HT1080 (cell line): ENCODE measurements around the gene CACNA2D3. TPM values are rescaled to one million over a fixed set of nuclear protein-coding genes. Genes with fewer than 3 reads are reported as not detected.

ENCODE experiments used
- DNase-seq: peaks from one replicate; pipeline ENCODE4 v3.0.0-alpha.2; 2015; ENCODE audit warnings: low read depth
- total RNA-seq: library from RNA; depleted of rRNA; stranded (reverse); fragments of >200 nt; shearing (Covaris generic); gene quantifications from 2 replicates; pipeline ENCODE4 v1.2.3, GENCODE V29; 2014

Gene CACNA2D3
- total RNA-seq, 1 experiment from 2014 or later = 0.14 TPM

DNA sequence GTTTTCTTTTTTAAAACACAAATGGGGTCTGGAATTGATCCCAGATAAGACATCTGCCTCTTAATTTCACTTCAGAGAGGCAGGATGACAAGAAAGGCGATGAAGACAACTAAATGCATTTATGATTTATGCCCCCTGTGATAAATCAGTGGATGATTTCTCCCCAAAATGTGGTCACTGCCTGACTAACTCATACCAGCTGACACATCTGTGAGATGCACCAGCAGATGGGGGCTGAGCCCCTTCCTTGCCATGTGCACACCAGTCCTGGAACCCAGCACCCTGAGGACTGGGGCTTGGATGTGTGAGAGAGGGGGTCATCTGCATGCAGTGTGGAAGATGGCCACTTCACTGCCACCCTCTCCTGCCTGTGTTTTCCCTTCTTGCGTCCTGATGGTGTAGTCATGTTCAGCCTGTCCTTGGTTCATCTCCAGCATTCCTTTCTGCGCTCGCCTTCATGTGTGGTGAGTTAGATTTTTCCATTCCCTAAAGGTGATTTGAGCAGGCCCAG, 541.2 kb downstream of the CACNA2D3 start:
- no peak for DNase-seq

DNA sequence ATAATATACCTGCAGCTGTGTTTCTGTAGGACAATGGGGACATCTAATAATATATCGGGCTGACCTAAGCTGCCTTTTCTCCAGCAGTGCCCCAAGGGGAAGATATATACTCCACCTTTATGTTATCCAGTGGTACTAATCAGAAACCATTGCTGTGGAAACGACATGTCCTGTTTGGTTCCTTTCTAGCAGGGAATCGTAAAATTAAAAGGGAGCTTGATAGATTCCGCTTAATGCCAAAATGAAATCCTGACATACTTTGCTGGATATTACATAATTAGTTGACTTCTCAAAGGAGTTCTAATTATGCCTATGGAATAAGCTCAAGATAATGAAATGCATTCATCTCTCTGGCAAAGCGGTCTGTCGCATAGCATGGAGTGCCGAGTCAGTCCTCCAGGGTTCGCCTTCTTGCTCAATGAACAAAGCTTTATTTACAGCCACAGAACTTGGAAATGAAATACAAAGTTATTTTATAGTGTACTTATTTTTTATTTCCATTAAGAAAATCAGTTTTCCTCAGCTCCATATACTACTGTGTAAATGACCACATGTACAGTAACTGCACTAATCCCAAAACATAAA, 542.8 kb downstream of the CACNA2D3 start:
- no peak for DNase-seq

DNA sequence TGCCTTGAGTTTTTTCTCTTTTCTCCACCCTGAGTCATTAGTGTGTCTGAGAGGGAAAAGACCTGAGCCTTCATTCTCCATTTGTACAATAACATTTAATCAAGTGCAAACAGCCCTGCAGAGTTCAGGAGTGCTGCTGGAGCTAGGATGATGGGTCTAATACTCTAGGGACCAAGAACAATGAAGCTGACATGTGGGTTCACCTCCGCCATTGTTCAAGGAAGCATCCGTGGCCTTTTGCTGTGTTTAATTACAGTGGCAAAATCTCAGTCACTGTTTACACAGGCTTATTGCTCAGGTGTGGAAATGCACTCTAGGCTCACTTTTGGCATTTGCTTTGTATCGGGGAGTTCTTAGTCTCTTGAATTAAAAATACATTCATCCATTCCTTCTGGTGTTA, 545.9 kb downstream of the CACNA2D3 start:
- no peak for DNase-seq

DNA sequence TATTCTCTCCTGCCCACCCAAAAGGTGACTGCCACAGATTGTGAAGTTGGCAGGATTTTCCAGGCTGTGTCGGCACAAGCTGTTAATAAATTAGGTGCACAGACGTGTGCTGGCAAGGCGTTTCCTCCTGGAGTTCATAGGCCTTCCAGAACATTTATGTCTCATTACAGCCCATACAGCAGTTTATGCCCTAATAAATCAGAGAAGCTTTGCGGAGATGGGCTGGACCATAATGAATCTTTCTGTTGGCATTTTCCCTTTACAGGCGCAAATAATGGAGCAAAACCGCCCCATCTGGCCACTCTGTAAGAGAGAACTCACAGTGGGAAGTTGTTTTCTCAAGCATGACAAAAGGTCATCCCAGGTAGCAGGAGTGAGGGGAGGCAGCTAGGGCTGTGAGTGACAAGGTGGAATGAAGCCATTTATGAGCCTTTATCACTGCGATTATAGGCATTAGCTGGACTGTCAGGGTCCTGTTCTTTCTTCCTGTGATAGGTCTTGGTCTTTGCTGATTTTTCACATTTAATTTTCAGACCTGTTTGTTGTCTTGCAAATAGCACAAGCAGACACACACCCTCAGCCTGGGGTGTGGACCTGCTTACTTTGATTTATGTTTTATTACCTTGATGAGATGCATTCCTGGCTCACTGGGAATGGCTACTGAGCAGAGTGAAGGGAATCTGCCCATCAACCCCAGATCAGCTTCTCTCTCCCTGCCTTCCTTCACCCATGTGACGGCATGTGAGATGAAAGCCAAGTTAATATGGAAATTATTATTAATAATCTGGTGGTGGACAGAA, 548.0 kb downstream of the CACNA2D3 start:
- DNase-seq = no peak

DNA sequence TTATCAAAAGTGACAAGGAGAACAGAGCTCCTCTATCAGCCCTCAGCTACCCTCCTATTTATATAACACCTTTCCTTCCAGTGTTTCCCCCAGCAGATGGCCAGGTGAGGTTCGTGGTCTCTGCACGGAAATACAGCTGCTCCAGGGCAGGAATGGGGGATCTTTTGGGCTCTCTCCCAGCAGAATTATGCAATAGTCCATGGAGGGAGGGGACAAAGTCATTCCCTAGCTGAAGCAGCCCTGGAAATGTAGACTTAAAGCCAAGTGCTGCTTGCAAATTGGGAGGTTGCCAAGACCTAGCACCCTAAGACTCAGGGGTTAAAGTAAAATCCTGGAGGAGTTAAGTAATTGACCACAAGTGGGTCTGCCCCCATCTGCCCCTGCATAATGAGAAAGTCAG, 549.2 kb downstream of the CACNA2D3 start:
- DNase-seq = no peak

DNA sequence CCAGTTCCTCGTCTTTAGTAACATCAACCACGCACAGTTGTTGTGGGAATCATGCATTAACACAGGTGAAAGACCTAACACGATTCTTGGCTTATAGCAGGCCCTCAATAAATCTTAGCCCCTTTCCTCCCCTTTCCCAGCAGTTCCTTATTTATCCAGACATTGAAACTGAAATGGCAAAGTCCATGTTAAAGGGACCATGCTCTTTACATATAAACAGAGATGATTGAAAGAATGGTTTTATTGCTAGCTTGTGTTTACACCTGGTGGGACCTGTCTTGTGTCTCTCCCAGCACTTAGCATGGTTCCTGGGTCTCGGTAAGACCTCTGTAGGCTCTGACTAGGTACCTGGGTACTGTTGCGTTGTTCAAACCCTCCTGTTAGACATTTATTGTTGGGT, 553.7 kb downstream of the CACNA2D3 start:
- no peak for DNase-seq

DNA sequence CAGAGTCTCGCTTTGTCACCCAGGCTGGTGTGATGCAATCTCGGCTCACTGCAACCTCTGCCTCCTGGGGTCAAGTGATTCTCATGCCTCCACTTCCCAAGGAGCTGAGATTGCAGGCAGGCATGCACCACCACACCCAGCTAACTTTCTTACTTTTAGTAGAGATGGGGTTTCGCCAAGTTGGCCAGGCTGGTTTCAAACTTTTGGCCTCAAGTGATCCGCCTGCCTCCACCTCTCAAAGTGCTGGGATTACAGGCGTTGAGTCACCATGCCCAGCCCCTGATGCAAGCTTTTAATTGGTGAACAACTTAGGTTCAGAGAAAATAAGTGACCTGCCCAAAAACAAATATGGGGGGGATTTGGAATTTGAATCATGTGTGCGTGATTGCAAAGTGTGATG, 559.4 kb downstream of the CACNA2D3 start:
- no peak for DNase-seq

DNA sequence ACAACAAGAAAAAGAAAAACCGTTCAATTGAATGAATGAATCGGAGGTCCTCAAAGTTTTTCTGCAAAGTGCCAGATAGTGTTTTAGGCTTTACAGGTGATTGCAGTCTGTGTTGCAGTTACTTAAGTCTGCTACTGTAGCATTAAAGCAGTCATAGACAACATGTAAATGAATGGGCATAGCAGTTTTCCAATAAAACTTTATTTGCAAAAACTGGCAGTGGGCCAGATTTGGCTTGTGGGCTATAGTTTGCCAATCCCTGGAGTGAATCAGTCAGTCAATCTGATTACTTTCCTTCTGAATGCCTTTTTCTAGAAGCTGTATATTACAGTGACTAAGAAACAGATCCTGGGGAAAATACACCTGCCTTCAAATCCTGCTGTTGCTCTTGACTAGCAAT, 562.9 kb downstream of the CACNA2D3 start:
- no peak for DNase-seq

DNA sequence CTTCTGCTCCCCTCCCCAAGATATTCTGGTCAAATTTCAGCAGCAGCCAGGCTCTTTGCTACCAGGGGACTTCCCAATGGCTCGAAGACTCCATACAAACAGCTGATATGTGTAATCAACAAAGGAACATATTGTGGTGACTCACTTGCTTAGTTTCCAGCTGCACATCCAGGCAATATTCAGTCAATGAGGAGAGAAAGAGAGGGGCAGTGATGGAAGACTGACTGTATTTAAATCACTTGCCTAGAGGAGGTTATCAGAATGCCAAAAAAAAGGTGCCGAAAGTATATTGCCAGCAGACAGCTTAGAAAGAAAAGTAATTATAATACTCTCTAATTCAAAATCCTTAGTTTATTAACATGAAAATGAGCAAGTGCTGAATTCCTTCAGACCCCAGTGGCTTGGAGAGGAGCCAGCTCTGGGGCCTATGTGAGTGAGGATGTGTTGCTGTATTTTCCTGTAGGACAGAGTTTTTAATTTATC, 569.0 kb downstream of the CACNA2D3 start:
- DNase-seq = no peak

DNA sequence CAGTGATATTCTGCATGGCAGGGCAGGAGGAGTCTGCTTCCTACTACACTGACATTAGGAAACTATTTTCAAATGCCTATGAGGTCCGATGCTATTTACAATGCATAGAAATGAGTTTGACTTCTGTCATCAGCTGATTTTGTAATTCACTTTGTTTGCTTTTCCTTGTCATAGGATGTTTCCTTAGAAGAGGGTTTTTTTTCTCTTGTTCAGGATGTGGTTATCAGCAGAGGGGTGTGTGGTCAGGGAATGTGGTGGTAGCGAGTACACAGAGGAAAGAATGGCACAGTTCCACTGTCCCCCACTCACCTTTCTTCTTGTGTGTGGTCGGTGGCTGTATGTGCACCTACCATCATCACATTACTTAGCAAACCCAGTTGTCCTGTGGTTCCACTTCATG, 574.0 kb downstream of the CACNA2D3 start:
- peak; percentile 61 for DNase-seq

DNA sequence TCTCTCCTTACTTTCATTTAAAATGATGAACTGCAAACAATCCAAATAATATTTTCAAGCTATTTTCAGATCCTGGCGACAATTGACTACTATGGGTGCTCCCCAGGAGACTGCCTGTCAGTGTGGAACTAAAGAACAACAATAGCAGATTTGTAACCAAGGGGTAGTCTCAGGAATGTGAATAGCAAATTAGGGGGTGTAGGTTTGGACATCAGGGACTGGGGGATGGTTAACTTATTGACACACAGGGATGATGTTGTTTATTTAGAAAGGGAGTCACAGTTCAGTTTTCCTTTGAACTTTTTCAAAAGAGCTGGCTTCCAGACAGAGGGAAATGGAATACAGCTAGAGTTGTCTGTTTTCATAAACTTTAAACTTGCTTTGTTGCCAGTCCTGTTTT, 575.7 kb downstream of the CACNA2D3 start:
- DNase-seq = no peak

DNA sequence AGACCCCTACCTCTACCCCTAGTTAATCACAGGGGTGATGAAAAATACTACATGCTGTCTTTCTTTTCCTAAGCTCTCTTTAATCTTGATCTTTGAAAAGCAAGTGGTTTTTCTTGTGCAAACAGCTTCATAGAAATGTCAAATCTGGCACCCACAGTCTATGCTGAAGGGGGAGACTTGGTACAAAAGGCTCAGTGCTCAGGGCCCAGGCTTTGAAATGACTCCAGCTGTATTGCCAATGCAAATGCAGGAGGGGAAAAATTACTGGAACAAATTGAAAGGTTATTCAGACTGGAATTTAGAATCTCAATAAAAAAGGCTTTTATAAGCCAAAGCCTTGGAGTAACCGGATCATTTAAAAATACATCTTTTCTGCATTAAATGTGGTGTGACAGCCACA, 581.6 kb downstream of the CACNA2D3 start:
- DNase-seq = no peak

DNA sequence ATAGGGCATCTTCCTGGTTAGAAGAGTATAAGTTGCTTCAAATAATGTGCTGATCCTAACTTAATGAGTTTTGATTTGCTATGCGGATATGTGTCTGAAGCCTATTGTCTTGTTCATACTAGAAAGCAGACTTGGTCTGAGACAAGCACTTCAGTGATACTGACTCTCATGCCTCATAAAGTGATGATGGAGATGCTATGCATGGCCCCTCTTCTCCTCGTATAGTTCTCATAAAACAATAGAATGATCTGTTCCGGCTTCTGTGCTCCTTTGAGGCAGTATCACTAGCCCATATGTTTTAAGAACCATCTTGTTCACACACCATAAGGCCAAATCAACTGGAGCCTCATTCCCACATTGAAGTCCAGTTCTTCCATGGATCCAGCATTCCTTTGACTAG, 583.4 kb downstream of the CACNA2D3 start:
- no peak for DNase-seq

DNA sequence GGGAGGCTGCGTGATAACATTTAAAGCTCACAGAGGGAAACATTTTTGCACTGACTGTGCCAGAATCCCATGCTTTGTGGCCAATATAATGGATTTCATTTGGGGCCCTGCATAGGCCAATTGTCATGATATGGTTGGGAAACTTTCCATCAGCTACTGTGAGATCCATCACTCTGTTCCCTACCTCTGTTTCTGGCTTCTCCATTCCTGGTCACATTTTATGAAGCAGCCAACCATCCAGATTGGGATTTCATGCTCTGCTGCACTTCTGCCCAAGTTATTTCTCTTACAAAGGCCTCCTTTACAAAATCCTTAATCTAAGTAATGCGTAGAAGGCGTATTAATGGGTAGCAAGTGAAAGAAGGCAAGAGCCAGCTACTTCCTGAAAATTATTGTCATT, 584.4 kb downstream of the CACNA2D3 start:
- no peak for DNase-seq

DNA sequence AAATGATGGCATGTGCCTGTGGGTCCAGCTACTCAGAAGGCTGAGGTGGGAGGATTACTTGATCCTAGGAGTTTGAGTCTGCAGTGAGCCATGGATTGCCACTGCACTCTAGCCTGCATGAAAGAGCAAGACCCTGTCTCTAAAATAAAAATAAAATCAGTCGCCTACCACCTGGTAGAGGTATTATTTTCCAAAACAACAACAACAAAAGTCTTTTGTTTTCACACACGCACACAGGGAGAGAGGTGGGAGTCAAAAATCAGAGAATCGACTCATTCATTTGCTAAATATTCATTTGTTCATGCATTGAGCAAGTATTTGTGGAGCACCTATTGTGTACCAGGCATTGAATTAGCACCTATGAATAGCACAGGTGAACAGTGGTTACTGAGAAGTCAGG, 587.4 kb downstream of the CACNA2D3 start:
- DNase-seq = no peak

DNA sequence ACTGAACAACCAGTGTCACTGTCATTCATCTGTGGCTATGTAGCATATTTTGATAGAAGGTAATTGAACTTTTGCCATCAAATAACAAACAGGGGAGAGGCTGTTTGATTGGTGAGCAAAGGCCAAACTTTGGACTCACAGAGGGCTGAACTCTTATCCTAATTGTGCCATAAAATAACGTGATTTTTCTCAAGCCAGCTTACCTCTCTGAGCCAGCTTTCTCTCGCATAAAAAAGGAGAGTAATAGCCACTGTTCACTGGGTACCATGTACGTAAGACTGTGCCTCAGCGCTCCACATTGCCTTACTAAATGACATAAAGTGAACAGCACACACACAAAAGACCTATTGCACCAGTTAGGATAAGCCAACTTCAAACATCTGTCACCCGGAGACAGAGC, 588.6 kb downstream of the CACNA2D3 start:
- DNase-seq = no peak

DNA sequence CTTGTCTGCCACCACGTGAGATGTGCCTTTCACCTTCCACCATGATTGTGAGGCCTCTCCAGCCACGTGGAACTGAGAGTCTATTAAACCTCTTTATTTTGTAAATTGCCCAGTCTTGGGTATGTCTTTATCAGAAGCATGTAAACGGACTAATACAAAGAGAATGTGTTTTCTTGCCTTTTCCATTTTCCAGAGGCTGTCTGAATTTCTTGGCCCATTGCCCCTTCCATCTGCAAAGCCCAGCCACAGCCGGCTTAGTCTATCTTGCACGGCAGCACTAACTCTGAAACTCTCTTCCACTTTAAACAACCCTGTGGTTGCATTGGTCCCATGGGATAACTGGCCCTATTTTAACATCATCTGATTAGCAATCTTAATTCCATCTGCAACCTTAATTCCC, 590.2 kb downstream of the CACNA2D3 start:
- no peak for DNase-seq

DNA sequence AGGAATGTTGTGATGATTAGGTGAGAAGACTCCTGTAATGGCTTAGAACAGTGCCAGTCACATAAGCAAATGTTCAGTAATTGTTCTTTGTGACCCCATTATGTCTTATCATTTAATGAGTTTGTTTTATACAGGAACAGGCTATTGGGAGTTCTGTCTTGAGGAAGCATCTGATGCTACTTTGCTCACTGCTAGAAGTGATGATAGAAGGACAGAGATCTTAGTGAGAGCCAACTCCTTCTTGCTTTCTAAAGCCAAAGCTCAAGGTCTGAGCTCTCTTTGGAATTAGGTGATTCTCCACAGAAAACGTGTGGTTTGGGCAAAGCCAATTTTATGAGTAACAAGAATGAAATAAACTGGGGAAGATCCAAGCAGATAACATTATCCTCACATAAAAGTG, 590.7 kb downstream of the CACNA2D3 start:
- no peak for DNase-seq

DNA sequence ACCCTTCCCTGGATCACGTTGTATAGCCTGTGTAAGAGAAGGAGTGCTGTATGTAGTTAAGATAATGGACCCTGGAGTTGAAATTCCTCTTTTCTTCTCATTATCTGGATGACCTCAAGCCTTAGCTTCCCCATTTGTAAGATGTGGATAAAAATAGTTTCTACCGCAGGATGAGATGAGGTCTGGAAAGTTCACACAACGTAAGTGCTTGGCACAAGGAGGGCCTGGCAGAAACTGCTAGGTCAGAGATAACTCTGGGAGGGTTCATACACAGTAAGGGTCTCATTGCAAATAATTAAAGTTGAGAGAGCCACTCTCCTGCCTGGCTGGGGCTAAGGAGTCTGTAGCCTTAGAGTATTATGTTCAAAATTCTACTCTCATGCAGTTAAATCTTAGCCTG, 591.1 kb downstream of the CACNA2D3 start:
- DNase-seq = no peak

DNA sequence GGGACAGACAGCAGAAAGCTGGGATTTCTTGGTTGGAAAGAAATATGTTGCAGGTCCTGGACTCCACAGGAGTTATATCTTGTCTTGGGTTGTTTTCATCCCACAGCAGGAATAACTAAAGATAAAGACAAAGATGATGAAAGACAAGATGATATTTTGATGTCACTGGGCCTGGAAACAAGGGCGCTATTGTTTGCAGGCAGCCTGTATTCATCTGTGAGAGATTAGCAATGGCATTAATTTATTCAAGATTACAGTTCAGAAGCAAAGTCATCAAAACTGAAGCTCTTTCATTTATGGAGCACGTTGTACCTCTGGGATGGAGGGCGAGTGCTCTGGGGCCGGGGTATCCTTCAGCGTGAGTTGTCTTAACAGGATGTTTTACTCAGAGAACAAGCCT, 591.7 kb downstream of the CACNA2D3 start:
- DNase-seq = no peak

DNA sequence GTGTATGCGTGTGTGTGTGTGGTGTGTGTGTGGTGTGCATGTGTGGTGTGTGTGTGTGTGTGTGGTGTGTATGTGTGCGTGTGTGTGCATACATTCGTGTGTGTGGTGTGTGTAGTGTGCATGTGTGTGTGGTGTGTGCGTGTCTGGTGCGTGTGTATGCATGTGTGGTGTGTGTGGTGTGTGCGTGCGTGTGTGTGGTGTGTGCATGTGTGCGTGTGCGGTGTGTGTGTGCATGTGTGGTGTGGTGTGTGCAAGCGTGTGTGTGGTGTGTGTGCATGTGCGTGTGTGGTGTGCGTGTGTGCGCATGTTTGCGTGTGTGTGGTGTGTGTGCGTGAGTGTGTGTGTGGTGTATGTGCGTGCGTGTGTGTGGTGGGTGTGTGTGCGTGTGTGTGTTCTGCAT, 595.2 kb downstream of the CACNA2D3 start:
- DNase-seq = no peak

DNA sequence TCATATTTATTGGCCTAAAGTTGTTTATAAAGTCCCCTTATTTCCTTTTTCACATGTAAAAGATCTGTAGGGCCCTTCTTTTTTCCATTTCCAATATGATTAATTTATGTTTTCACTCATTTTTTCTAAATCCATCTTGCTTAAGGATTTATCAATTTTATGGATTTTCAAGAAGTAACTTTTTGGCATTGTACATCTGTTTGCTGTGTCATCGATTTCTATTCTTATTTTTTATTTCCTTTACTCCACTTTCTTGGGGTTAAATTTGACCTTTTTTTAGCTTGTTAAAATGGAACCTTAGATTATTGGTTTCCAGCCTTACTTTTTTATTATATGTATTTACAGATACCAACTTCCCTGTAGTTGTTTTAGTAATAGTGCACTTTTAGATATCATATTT, 597.6 kb downstream of the CACNA2D3 start:
- DNase-seq = no peak

DNA sequence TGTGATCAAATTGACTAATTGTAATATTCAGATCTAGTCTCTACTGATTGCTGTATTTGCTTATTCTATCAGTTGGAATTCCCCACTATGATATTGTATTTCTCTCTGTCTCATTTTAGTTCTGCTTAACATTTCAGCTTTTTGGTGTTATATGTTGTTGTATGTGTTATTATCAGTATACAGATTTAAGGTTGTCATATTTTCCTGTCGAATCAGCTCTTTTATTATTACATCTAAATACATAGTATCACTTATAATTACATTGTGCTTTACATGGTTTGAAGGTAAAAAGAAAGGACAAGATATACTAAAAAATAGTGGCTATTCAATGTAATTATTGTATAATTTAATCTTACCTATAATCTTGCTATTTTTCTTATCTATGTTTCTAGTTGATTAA, 598.3 kb downstream of the CACNA2D3 start:
- DNase-seq = no peak
